PC-9 (cell line): ENCODE data around the gene SLC22A1.

Source experiments
- EZH2 ChIP-seq: fragments of 200-600 bp; sonication (generic); IDR thresholded peaks from 2 replicates; pipeline ENCODE4 v1.8.0; 2017; ENCODE audit warnings: antibody characterized with exemption, low read depth
- TF ChIP-seq, protein P1 (sequence below): fragments of 200-600 bp; sonication (generic); conservative IDR thresholded peaks from 2 replicates; pipeline ENCODE4 v1.6.1; 2017; ENCODE audit warnings: mixed run types, antibody characterized with exemption, mild to moderate bottlenecking, moderate library complexity

DNA sequence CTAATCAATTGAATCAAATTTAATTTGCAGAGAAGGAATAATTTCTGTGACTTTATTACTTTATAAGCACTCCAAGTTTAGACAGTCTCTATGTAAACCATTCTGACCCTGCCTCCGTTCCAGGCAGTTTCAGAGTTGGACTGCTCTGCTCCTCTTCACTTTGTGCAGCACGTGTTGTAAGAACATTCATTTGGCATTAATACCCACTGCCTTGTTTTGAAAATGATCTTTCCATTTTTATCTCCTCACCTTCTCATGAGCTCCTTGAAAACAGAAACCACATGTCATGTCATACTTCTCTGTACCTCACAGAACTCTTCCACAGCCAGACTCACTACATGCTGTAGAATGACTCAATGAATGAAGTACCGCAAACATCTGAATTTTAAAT is 25.5 kb downstream of the SLC22A1 start:
- TF ChIP-seq, protein P1, sequence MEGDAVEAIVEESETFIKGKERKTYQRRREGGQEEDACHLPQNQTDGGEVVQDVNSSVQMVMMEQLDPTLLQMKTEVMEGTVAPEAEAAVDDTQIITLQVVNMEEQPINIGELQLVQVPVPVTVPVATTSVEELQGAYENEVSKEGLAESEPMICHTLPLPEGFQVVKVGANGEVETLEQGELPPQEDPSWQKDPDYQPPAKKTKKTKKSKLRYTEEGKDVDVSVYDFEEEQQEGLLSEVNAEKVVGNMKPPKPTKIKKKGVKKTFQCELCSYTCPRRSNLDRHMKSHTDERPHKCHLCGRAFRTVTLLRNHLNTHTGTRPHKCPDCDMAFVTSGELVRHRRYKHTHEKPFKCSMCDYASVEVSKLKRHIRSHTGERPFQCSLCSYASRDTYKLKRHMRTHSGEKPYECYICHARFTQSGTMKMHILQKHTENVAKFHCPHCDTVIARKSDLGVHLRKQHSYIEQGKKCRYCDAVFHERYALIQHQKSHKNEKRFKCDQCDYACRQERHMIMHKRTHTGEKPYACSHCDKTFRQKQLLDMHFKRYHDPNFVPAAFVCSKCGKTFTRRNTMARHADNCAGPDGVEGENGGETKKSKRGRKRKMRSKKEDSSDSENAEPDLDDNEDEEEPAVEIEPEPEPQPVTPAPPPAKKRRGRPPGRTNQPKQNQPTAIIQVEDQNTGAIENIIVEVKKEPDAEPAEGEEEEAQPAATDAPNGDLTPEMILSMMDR: no peak
- no peak for TF ChIP-seq EZH2
